Measurements from ENCODE around the gene KCNK5. TPM values are rescaled to one million over a fixed set of nuclear protein-coding genes. Genes with fewer than 3 reads are reported as not detected.

KCNK5 gene
- total and polyA plus RNA-seq, 2 donors (not counting 3 experiments of a cell fraction or from before 2014, with no cell fraction given) = not detected

DNA sequence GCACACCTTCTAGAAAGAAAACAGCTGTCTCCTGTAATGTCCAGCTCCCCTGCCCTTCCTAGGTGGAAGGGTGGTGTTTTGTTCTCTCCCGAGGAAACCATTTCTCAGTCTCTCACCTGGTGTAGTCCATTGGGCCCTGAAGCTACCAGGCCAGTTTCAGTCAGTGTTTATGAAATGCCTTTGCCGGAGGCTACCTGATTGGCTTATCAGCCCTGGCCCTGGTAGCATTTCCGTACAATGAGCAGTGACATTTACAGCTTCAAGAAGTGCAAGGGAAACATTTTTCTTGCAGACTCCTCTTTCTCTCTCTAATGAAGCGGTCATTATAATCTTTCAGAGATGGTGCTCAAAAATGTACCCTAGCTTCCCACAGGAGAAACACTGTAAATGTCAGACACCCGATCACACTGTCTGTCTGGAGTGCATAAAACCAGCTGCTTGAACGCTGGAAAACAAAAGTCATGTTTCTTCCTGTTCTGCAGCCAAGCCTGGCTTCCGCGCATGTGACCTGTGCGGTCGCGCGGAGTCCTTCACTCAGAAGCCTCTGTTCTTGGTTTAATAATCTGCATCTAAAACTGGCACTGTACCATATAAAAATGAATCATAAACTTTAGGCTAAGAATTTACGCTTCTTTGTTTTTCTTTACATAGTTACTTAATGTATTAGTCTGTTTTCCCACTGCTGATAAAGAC is 85.9 kb downstream of the KCNK5 start:
- FAIRE-seq (no peak), DNase-seq (ENCODE audit: low read depth, low spot score) (no peak)
- H3K79me2 ChIP-seq (ENCODE audit: control insufficient read depth, insufficient read depth, low read length) = no peaks in the 10 kb centered on the region
- H3K9me3 ChIP-seq (replicated peaks; ENCODE audit: control insufficient read depth, insufficient read depth, low read length) = no peaks in the 10 kb centered on the region
- H3K27ac ChIP-seq (ENCODE audit: insufficient read depth, low read depth, low read length) = no peak overlapping the region
- no peaks in the 10 kb centered on the region for H3K36me3 ChIP-seq (ENCODE audit: control insufficient read depth in 2 of 2, extremely low read depth in 1 of 2, insufficient read depth in 2 of 2, low read length in 2 of 2)
- TF ChIP-seq MYC (IDR thresholded peaks at IDR 0.05; ENCODE audit: low read depth, low read length) = no peak
- TF ChIP-seq, protein P1, sequence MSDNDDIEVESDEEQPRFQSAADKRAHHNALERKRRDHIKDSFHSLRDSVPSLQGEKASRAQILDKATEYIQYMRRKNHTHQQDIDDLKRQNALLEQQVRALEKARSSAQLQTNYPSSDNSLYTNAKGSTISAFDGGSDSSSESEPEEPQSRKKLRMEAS (IDR thresholded peaks at IDR 0.05; ENCODE audit: insufficient read depth, insufficient read length) = no peak
- TF ChIP-seq, protein P2, sequence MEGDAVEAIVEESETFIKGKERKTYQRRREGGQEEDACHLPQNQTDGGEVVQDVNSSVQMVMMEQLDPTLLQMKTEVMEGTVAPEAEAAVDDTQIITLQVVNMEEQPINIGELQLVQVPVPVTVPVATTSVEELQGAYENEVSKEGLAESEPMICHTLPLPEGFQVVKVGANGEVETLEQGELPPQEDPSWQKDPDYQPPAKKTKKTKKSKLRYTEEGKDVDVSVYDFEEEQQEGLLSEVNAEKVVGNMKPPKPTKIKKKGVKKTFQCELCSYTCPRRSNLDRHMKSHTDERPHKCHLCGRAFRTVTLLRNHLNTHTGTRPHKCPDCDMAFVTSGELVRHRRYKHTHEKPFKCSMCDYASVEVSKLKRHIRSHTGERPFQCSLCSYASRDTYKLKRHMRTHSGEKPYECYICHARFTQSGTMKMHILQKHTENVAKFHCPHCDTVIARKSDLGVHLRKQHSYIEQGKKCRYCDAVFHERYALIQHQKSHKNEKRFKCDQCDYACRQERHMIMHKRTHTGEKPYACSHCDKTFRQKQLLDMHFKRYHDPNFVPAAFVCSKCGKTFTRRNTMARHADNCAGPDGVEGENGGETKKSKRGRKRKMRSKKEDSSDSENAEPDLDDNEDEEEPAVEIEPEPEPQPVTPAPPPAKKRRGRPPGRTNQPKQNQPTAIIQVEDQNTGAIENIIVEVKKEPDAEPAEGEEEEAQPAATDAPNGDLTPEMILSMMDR (IDR thresholded peaks at IDR 0.05; ENCODE audit: extremely low read depth in 1 of 2, insufficient read depth in 1 of 2, low read depth in 1 of 2, low read length in 2 of 2) = no peak
- TF ChIP-seq POLR2A (IDR thresholded peaks at IDR 0.05; ENCODE audit: low read depth, low read length) = no peak
- no peak for TF ChIP-seq FOS (IDR thresholded peaks at IDR 0.05; ENCODE audit: borderline replicate concordance, insufficient read depth, low read length)
- TF ChIP-seq JUN (IDR thresholded peaks at IDR 0.05; ENCODE audit: borderline replicate concordance, insufficient read depth, insufficient read length, low read depth) = no peak
- no peak for TF ChIP-seq GATA2 (IDR thresholded peaks at IDR 0.05; ENCODE audit: insufficient read depth, insufficient read length, low read depth, low read length)
- TF ChIP-seq POLR2AphosphoS5 (IDR thresholded peaks at IDR 0.05; ENCODE audit: insufficient read depth, low read depth, low read length) = no peak
- no peak for TF ChIP-seq EZH2 (IDR thresholded peaks at IDR 0.05; ENCODE audit: borderline replicate concordance, low read depth, low read length, severe bottlenecking)
- no peak overlapping the region for H3K4me3 ChIP-seq (replicated peaks in 1 of 3; ENCODE audit: insufficient read depth in 1 of 3, low read depth in 1 of 3, low read length in 3 of 3)
- BruUV-seq (replicated peaks) = no TSS peak
- no peak overlapping the region for H3K4me2 ChIP-seq (ENCODE audit: insufficient read depth, low read length)
- no peaks in the 10 kb centered on the region for H3K4me1 ChIP-seq (ENCODE audit: control insufficient read depth, extremely low read depth, insufficient read depth, low read length)
- no peaks in the 10 kb centered on the region for H3K9me1 ChIP-seq (replicated peaks; ENCODE audit: control insufficient read depth, extremely low read depth, insufficient read depth, low read length)
- ChIA-PET CTCF (no interaction called here), POLR2A (no interaction called here)
- intact Hi-C loops (cut with micrococcal nuclease) (no loop called here), dilution Hi-C loops (cut with MboI; ENCODE audit: extremely low pct_ligation_motif_present, low sequenced_read_pairs) (no loop called here)
- H3K27me3 ChIP-seq (ENCODE audit: control insufficient read depth in 2 of 2, insufficient read depth in 2 of 2, low read length in 2 of 2) = no peaks in the 10 kb centered on the region
- no peak overlapping the region for H2AFZ ChIP-seq (ENCODE audit: low read depth, low read length)
- H4K20me1 ChIP-seq (replicated peaks; ENCODE audit: control insufficient read depth, extremely low read depth, insufficient read depth, low read length) = no peaks in the 10 kb centered on the region
- no peak overlapping the region for H3K9ac ChIP-seq (replicated peaks; ENCODE audit: extremely low read depth, insufficient read depth, low read length)
